Measurements from ENCODE around the gene FAH.

The FAH gene

DNA sequence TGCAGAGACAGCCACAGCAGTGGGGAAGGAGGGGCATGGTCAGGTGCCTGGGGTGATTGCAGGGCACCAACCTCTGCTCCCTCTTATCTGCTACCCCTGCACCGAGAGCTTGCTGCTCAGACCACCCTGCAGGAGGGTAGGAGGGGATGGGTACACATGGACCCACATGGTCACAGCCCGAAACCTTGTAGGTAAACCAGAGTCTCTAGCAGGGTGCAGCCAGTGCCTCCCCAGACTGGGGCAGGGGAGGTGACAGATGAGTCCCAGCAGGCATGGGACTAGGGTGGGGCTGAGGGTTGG, 49.2 kb downstream of the FAH start:
- DNase-seq = no peak

DNA sequence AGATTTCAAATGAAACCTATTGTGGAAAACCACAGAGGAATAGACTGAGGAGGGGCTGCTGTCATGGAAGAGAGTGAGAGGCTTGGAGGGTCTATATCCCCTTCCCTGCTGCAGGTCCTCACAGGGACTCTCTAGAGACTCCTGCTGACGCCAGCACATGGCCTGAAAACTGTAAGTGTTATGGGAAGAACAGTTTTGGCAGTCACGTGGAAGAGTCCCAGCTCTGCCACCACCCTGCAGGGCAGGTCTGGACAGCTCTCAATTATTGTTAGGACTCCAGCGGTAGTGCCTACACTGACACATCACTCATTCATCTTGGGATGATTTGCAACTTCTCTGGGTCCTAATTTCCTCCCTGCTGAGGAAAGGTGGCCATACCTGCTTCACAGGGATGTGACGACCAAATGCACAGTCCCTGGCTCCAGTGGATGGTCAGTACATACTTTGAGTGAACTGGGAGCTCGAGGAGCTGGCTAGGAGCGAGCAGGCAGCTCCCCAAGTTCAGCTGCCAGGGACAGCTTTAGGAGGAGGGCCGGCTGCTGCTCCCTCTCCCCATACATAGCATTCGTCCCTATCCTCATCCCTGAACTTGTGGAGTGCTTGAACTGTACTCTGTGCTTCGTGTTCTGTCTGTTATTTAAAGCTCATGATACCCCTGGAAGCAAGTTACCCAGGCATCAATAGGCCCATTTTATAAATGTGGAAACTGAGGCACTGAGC, 50.0 kb downstream of the FAH start:
- DNase-seq = no peak

DNA sequence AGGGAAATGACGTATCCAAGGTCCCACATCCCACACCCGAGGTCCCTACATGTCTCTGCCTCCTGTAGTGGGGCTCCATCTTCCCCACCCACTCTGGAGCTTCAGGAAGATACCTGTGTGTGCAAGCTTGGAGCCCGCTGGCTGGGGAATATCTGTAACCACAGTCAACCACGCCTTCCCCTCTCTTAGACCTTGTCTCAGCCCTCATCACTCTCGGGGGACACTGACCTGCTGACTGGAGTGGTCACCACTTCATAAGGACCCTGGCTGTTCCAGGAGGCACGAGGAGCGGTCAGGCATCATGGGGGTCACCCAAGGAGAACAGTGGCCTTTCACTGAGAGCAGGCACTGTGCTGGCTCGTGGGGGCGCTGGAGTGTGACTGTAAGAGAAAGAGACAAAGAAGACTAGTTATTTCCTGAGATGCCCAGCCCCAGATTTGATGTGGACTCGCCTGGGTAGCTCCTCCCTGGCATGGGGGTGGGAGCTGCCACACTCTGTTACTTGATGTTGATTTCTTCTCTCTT, 50.6 kb downstream of the FAH start:
- DNase-seq = no peak

- DNase-seq = no peak
These were observed 51.4 kb downstream of the FAH start for GRCh38 chr15:80204231-80204630.

DNA sequence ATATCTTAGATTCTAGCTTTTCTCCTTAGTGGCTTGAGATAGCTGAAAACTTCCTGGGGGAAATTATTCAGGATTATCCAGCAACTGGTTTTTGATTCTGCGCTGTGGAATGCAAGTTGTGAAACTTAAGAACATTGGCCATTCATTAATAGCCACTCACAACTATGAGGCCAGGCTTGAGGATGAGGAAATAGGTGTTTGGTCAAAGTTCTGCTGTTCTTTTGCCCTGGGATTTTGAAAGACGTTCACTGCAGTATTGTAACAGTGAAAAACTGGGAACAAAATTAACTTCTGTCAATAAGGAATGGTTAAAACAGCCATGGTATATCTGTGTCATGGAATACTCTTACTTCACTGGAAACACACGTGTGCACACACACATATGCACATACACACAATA, 55.1 kb downstream of the FAH start:
- no peak for DNase-seq

DNA sequence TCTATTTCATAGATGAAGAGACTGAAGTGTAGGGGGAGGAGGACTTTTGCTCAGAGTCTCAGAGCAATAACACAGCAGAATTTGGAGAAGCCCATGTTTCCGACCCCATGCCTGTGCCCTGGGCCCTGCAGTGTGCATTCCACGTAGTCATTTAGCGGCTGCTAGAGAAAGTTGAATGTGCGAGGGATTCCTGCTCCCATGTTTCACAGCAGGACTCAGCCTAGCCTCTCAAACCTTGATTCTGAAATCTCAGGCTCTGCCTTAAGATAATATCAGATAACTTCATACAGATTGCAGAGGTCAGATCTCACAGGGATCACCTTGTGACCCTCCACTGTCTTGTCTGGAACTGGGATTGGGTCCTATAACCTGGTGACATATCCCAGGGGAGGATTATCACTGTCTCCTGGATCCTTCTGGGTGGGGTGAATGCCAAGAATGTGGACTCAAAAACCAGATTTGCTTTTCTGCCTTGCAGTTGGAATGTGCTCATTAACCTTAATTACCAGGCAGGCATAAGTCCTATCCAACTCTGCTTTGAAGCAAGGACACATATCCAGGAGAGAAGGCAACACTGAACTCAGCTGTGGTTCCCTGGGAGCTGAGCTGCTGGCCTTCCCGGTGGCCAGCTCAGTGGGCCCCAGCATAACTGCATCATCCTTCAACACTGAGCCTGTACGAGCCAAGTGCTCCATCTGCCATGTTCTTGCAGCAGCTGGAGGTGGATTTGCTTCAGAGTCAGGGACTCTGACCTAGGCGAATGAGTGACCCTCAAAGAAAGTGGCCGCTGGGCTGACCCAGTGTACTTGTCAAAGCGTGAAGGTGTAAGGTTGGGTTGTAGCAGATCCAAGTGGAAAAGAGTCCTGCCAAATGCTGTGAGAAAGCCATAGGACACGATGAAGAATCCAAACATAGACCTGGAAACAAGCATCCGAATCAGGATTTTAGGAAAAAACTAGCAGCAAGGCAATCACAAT, 56.2 kb downstream of the FAH start:
- no peak for DNase-seq

- DNase-seq = no peak
These were observed 58.1 kb downstream of the FAH start for GRCh38 chr15:80210611-80211573.

DNA sequence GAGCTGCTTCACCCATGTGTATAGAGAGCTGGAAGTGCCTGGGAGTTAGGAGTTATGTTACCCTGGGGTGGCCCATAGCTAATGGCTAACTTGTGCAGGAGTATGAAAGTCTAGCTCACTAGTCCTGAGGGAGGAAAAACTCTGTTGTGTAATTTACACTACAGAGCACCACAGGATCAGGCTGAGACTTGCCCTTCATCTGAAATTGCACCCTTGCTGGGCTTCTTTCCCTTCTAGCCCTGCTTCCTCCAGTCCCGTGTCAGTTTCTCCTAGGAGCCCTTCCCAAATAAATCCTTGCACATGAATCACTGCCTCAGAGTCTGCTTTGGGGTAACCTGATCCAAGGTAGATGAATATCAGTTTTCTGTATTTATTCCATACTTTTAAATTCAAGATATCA, 59.2 kb downstream of the FAH start:
- DNase-seq = no peak

DNA sequence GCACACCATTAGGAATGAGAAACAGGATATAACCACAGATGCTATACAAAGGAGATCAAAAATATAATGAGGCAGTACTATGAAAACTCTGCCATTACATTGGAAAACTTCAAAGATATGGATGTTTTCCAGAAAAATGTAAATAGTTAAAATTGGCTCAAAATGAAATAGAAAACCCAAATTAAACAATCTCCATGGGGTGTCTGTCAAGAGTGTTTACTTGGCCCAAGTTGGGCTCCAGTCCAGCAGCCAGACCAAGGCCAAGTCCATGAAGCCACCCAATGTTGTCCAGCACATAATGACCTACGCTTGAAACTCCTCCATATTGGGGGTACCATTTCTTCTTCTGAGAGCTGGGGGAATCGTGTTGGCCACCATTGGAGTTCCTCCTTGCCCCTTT, 62.1 kb downstream of the FAH start:
- DNase-seq = no peak

- DNase-seq = no peak
These were observed 63.3 kb downstream of the FAH start for GRCh38 chr15:80216141-80216540.

- DNase-seq = no peak
These were observed 64.1 kb downstream of the FAH start for GRCh38 chr15:80216911-80217310.

DNA sequence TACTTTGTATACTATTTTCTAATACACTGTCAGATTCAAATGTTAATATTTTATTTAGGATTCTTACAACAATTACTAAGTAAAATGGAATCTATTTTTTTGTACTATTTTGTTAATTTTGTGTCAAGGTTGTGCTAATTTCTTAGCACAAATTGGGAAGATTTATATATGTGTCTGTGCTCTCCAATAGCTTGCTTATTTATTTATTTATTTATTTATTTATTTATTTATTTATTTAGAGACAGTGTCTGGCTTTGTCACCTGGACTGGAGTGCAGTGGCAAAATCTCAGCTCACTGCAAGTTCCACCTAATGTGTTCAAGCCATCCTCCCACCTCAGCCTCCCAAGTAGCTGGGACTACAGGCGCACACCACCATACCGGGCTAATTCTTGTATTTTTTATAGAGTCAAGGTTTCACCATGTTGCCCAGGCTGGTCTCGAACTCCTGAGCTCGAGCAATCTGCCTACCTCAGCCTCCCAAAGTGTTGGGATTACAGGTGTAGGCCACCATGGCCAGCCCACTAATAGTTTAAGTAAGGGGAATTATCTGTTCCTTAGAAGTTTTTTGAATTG, 64.6 kb downstream of the FAH start:
- no peak for DNase-seq

GRCh38 chr15:80219955-80220354, 67.2 kb downstream of the FAH start:
- DNase-seq = no peak

GRCh38 chr15:80228959-80229610, 76.3 kb downstream of the FAH start:
- peak; percentile 31 for DNase-seq

DNA sequence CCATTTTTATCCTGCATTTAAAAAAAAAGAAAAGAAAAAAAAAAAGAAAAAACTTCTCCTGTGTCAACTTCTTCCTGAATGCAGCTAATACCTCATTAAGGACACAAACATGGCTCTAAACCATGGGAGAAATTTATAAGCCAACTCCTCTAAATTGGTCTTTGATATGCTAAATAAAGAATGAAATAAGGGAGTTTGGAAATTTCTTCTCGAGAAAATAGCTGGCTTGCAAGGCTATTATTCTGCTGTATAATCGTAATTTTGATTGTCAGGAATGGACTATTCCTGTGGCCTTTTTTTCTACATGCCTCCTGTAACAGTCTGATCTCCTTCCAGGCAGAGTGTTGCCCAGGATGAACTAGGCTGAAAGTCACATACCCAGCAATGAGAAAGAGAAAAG, 78.6 kb downstream of the FAH start:
- no peak for DNase-seq

GRCh38 chr15:80233581-80233980, 80.8 kb downstream of the FAH start:
- no peak for DNase-seq

DNA sequence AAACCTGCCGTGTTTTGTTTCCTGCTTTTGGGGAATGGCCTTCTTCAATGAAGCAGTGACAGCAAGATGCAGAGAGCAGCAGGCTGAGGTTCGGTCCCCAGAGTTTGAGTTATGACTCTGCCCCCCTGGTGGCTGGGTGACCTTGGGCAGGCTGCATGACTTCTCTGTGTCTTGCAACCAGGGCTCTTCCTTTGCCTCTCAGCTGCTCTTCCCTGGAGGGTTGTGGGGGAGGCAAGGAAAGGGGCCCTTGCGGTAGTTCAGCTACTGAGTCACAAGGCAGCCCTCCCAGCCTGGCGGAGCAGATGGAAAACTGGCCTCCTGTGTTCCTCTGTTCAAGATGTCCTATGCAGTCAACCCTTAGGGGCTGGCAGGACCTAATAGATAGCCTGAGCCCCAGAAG, 82.1 kb downstream of the FAH start:
- DNase-seq = peak; percentile 30
